ENCODE measurements around the gene SELENOS. TPM values are rescaled to one million over a fixed set of nuclear protein-coding genes. Genes with fewer than 3 reads are reported as not detected.

The SELENOS gene
- total RNA-seq, 2 experiments from 2014 or later, result 43.0 to 45.7 TPM

- H3K4me3 Mint-ChIP-seq, result peak overlapping the region; percentile 60
- POLR2A ChIA-PET, result interaction anchor here (0.9 to 7.5 kb wide), 14 partner anchors 8 to 153 kb away, joined by 3 to 103 read pairs (median 6); partner anchors contain the start of genes CHSY1 and SNRPA1
- peaks cover 59% of the 10 kb centered on the region for H3K36me3 Mint-ChIP-seq (ENCODE audit: low read depth)
- no peaks in the 10 kb centered on the region for H3K27me3 Mint-ChIP-seq
- H3K4me1 Mint-ChIP-seq, result peaks cover 98% of the 10 kb centered on the region
- CTCF ChIA-PET, result interaction anchor here (0.7 to 6.4 kb wide), 12 partner anchors 8 to 235 kb away, joined by 3 to 51 read pairs (median 4); partner anchors contain the start of gene CHSY1
- no peak for DNase-seq
- peak overlapping the region; percentile 84 for H3K27ac Mint-ChIP-seq
- H3K9me3 Mint-ChIP-seq, result no peaks in the 10 kb centered on the region
Observed at GRCh38 chr15:101242999-101243336, 34.3 kb downstream of the SELENOS start.

DNA sequence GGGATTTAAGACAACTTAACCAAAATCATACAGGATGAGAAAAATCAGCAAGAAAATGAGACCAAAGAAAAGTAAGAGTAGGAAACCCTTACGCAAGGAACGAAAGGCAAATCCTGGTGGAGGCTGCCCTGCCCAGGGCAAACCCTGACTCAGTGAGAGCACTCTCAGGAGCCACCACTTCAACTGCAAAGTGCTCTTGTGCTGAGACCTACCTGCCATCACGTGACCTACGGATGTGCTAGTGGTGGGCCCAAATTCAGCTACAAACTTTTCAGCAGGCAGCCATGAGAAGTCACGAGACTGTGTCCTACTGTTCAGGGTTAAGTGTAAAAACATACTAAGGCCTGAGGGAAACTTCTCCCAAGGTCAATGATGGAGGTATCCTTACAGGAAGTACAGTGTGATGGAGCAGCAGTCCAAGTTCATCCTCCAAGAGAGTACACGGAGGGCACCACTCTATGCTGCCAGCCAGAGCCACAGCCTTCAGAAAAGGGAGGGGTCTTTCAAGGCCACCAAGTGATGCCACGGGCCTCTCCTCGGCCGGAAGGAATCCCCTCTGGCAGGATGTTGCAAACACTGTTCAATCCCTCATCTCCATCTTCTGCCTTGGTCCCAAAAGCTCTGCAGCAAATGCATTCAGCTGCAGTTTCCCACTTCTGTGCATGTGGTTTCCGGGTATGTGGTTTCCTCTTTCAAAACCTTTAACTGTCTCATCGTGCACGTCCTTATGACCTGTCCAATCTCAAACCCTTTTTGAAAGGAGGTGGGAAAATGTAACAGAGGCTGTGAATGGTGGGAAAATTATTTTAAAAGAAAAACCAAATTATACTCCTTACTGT, 34.9 kb downstream of the SELENOS start:
- H3K27me3 Mint-ChIP-seq, result no peaks in the 10 kb centered on the region
- POLR2A ChIA-PET, result interaction anchor here (0.9 to 7.5 kb wide), 18 partner anchors 9 to 152 kb away, joined by 3 to 103 read pairs (median 4); partner anchors contain the start of genes CHSY1 and SNRPA1
- peak overlapping the region; percentile 60 for H3K4me3 Mint-ChIP-seq
- H3K4me1 Mint-ChIP-seq, result peaks cover 95% of the 10 kb centered on the region
- CTCF ChIA-PET, result interaction anchor here (0.7 to 6.4 kb wide), 15 partner anchors 9 to 235 kb away, joined by 3 to 51 read pairs (median 4); partner anchors contain the start of gene CHSY1
- H3K27ac Mint-ChIP-seq, result peak overlapping the region; percentile 84
- peaks cover 60% of the 10 kb centered on the region for H3K36me3 Mint-ChIP-seq (ENCODE audit: low read depth)
- peak; percentile 80 for DNase-seq
- H3K9me3 Mint-ChIP-seq, result no peaks in the 10 kb centered on the region

- ChIA-PET POLR2A (interaction anchor here (0.7 to 7.5 kb wide), 12 partner anchors 8 to 224 kb away, joined by 3 to 103 read pairs (median 6); partner anchors contain the start of gene CHSY1), CTCF (interaction anchor here (0.7 to 5.8 kb wide), 16 partner anchors 8 to 233 kb away, joined by 3 to 28 read pairs (median 7); partner anchors contain the start of gene CHSY1)
- Mint-ChIP-seq H3K27ac (peak overlapping the region; percentile 83), H3K4me1 (peaks cover 82% of the 10 kb centered on the region), H3K4me3 (no peak overlapping the region), H3K27me3 (no peaks in the 10 kb centered on the region), H3K9me3 (no peaks in the 10 kb centered on the region), H3K36me3 (ENCODE audit: low read depth) (peaks cover 55% of the 10 kb centered on the region)
- DNase-seq, result no peak
Observed at GRCh38 chr15:101240358-101240757, 36.9 kb downstream of the SELENOS start.

- no peak for DNase-seq
- H3K4me3 Mint-ChIP-seq, result peak overlapping the region; percentile 39
- no peaks in the 10 kb centered on the region for H3K9me3 Mint-ChIP-seq
- peak overlapping the region; percentile 83 for H3K27ac Mint-ChIP-seq
- ChIA-PET CTCF (interaction anchor here (1.1 to 5.8 kb wide), 13 partner anchors 8 to 232 kb away, joined by 4 to 28 read pairs (median 8); no protein-coding TSS in a partner anchor), POLR2A (interaction anchor here (0.7 to 7.5 kb wide), 12 partner anchors 8 to 72 kb away, joined by 3 to 103 read pairs (median 6); partner anchors contain the start of gene CHSY1)
- peaks cover 80% of the 10 kb centered on the region for H3K4me1 Mint-ChIP-seq
- peaks cover 55% of the 10 kb centered on the region for H3K36me3 Mint-ChIP-seq (ENCODE audit: low read depth)
- no peaks in the 10 kb centered on the region for H3K27me3 Mint-ChIP-seq
Observed at GRCh38 chr15:101239724-101240136, 37.6 kb downstream of the SELENOS start.

DNA sequence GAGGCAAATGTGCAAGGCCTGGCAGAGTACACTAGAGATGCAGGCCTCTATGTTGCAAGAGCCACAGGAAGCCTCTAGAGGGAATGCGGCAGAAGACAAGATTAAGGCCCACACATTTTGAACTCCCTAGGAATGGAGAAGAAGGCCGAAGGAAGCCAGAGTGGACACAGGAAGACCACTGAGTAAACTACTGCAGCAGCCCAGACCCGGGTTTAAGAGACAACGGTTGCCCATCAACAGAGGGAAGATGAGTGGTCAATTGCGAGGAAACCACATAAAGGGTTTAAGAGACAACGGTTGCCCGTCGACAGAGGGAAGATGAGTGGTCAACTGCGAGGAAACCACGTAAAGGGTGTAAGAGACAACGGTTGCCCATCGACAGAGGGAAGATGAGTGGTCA, 40.0 kb downstream of the SELENOS start:
- Mint-ChIP-seq H3K36me3 (ENCODE audit: low read depth) (peaks cover 61% of the 10 kb centered on the region), H3K27ac (no peak overlapping the region), H3K27me3 (no peaks in the 10 kb centered on the region), H3K4me3 (no peak overlapping the region), H3K9me3 (no peaks in the 10 kb centered on the region), H3K4me1 (peaks cover 72% of the 10 kb centered on the region)
- ChIA-PET POLR2A (no interaction called here), CTCF (no interaction called here)
- no peak for DNase-seq

DNA sequence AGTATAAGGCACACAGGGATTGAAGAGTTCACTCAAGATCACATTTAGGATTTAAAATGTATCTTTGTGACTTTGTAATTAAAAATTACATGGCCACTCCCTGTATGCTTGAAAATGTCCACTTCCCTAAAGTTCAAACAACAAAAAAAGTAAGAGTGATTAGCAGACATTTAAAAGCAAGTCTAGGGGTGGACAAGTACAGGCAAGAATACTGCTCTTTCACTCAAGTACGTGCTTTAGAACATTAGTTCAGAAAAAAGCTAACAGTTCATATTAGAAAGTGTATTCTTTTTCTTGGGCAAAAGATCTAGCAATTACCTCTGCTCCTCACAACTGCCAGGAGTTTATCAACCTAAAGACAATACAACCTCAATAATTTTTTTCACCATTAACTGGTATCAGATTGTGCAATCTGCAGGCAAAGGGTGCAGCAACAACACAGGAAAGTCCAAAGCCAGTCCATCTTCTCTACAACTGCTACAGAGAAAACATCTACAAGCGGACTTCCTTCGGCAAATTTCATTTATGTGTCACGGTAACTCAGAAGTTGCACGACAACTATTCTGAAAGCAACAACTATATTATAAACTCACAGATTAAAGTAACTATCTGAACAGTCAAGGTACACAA, 43.5 kb downstream of the SELENOS start:
- ChIA-PET POLR2A (no interaction called here), CTCF (no interaction called here)
- no peak overlapping the region for H3K27ac Mint-ChIP-seq
- peaks cover 54% of the 10 kb centered on the region for H3K4me1 Mint-ChIP-seq
- H3K36me3 Mint-ChIP-seq (ENCODE audit: low read depth), result peaks cover 87% of the 10 kb centered on the region
- H3K27me3 Mint-ChIP-seq, result no peaks in the 10 kb centered on the region
- H3K9me3 Mint-ChIP-seq, result peaks cover 2% of the 10 kb centered on the region
- no peak for DNase-seq
- H3K4me3 Mint-ChIP-seq, result no peak overlapping the region

DNA sequence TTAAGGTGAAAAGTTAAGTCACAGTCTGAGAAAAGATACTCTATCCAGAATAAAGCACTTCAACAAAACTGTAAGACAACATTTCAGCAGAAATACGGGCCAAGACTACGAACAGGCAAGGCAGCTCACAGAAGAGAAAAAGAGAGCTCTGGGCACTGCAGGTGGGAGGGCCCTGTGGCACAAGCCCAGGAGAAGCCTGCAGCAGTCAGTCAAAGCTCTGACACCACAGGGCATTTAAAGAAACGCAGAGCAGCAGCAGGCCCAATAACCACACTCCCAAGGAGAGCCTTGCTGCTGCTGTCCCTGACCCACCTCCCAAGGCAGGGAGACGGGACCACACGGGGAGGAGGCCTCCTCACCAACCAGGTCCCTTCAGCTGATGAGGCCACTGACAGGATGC, 44.6 kb downstream of the SELENOS start:
- POLR2A ChIA-PET, result interaction anchor here (1.2 kb wide), 1 partner anchor 10 kb away, joined by 3 read pairs; no protein-coding TSS in a partner anchor
- H3K27ac Mint-ChIP-seq, result no peak overlapping the region

DNA sequence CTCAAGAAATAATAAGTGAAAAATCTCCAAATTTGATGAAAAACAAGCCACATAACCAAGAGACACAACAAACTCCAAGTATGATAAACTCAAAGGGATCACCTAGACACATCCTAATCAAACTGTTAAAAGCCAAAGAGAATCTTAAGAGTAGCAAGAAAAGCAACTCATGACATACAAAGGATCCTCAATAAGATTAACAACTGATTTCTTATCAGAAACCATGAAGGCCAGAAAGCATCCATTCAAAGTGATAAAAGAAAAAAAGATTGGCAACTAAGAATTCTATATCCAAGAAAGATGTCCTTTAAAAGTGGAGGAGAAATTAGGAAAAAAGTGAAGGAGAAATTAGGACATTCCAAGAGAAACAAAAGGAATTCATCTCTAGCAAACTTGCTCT, 49.0 kb downstream of the SELENOS start:
- POLR2A ChIA-PET, result interaction anchor here (1.6 kb wide), 1 partner anchor 12 kb away, joined by 3 read pairs; no protein-coding TSS in a partner anchor

More for the DNA sequence above, 44.6 kb downstream of the SELENOS start:
- H3K4me1 Mint-ChIP-seq, result peaks cover 55% of the 10 kb centered on the region
- CTCF ChIA-PET, result interaction anchor here (1.0 kb wide), 1 partner anchor 11 kb away, joined by 3 read pairs; no protein-coding TSS in a partner anchor
- H3K9me3 Mint-ChIP-seq, result peaks cover 11% of the 10 kb centered on the region
- no peak overlapping the region for H3K4me3 Mint-ChIP-seq
- no peak for DNase-seq
- H3K27me3 Mint-ChIP-seq, result no peaks in the 10 kb centered on the region
- H3K36me3 Mint-ChIP-seq (ENCODE audit: low read depth), result peaks cover 89% of the 10 kb centered on the region

DNA sequence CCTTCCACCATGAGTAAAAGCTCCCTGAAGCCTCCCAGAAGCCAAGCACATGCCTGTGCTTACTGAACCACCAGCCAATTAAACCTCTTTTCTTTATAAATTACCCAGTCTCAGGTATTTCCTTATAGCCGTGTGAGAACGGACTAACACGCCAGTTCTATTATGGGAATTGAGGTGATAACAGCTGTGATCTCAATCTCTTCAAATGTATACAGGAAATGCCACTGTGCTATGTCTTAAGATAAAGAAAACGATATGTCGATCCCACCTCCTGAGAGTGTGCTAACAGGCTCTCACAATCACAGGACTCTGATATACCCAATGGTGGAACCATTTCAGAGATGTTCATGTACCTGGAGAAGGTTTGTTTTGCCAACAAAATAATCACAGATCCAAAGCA, 51.6 kb downstream of the SELENOS start:
- Mint-ChIP-seq H3K9me3 (peaks cover 11% of the 10 kb centered on the region), H3K36me3 (ENCODE audit: low read depth) (peaks cover 70% of the 10 kb centered on the region), H3K4me3 (no peak overlapping the region), H3K27me3 (no peaks in the 10 kb centered on the region), H3K4me1 (peaks cover 66% of the 10 kb centered on the region), H3K27ac (no peak overlapping the region)
- DNase-seq, result no peak
- ChIA-PET POLR2A (interaction anchor here (2.1 kb wide), 1 partner anchor 17 kb away, joined by 7 read pairs; no protein-coding TSS in a partner anchor), CTCF (interaction anchor here (2.1 kb wide), 1 partner anchor 15 kb away, joined by 7 read pairs; no protein-coding TSS in a partner anchor)

More for the DNA sequence above, 49.0 kb downstream of the SELENOS start:
- H3K4me3 Mint-ChIP-seq, result no peak overlapping the region
- no peaks in the 10 kb centered on the region for H3K27me3 Mint-ChIP-seq
- H3K9me3 Mint-ChIP-seq, result peaks cover 11% of the 10 kb centered on the region
- H3K4me1 Mint-ChIP-seq, result peaks cover 65% of the 10 kb centered on the region
- DNase-seq, result no peak
- CTCF ChIA-PET, result no interaction called here
- H3K36me3 Mint-ChIP-seq (ENCODE audit: low read depth), result peaks cover 85% of the 10 kb centered on the region
- H3K27ac Mint-ChIP-seq, result peak overlapping the region; percentile 1

Other genes starting within 250 kb of the SELENOS start
- 10 to 100 TPM; 61.7 to 62.0 TPM for gene CHSY1, start 25.4 kb downstream of the SELENOS start, total RNA-seq
- gene SNRPA1, start 17.8 kb upstream of the SELENOS start, total RNA-seq, result 100 to 1,000 TPM; 107 to 113 TPM
- gene PCSK6, start 212.2 kb upstream of the SELENOS start, total RNA-seq, result under 1 TPM; 0.53 to 0.58 TPM